K562 (cell line): Measurements from ENCODE around the gene C1QBP. TPM values are rescaled to one million over a fixed set of nuclear protein-coding genes. Genes with fewer than 3 reads are reported as not detected.

Source experiments
- BRF1 ChIP-seq: IDR thresholded peaks from 3 replicates; pipeline ENCODE4 v1.6.1; 2011; ENCODE audit warnings: borderline replicate concordance, mild to moderate bottlenecking; ENCODE audit not compliant: insufficient read length; ENCODE audit errors: extremely low read depth
- C11orf30 ChIP-seq: fragments of 450-650 bp; IDR thresholded peaks from 2 replicates; pipeline ENCODE4 v1.6.1; 2016; ENCODE audit warnings: low read depth, mild to moderate bottlenecking
- CXXC5 ChIP-seq: fragments of 250-450 bp; sonication (Bioruptor Pico); IDR thresholded peaks from 2 replicates; pipeline ENCODE4 v1.8.0; 2022; ENCODE audit warnings: inconsistent platforms, mild to moderate bottlenecking, moderate library complexity
- HLTF ChIP-seq: fragments of 450-650 bp; IDR thresholded peaks from 2 replicates; pipeline ENCODE4 v1.6.1; 2016
- ILF3 ChIP-seq: fragments of 450-650 bp; IDR thresholded peaks from 2 replicates; pipeline ENCODE4 v1.6.1; 2018; ENCODE audit warnings: antibody characterized with exemption, mild to moderate bottlenecking, moderate library complexity, borderline replicate concordance
- KLF10 ChIP-seq: fragments of 250-450 bp; sonication (Bioruptor Pico); IDR thresholded peaks from 2 replicates; pipeline ENCODE4 v1.6.1; 2021; ENCODE audit warnings: matching md5 sums
- MXI1 ChIP-seq: IDR thresholded peaks from 2 replicates; pipeline ENCODE4 v1.6.1; 2011; ENCODE audit warnings: low read depth, mild to moderate bottlenecking, improper control_type of control experiment, low read length
- NFIX ChIP-seq: fragments of 250-450 bp; sonication (Bioruptor Pico); IDR thresholded peaks from 2 replicates; pipeline ENCODE4 v1.4.0; 2020; ENCODE audit warnings: low read depth, mild to moderate bottlenecking, moderate library complexity
- NR3C1 ChIP-seq: sonication (generic); formaldehyde crosslinking; IDR thresholded peaks from 2 replicates; pipeline ENCODE4 v1.8.1; 2022; ENCODE audit warnings: missing genetic modification reagents
- RB1 ChIP-seq: fragments of 450-650 bp; IDR thresholded peaks from 2 replicates; pipeline ENCODE4 v1.6.1; 2017; ENCODE audit warnings: low read depth, mild to moderate bottlenecking
- RBBP5 ChIP-seq: fragments of 200-600 bp; sonication (generic); IDR thresholded peaks from 2 replicates; pipeline ENCODE4 v1.6.1; 2012; ENCODE audit warnings: borderline replicate concordance, mild to moderate bottlenecking, low read length, control low read depth, inconsistent platforms; ENCODE audit not compliant: insufficient read depth, poor library complexity, severe bottlenecking
- SAFB2 ChIP-seq: fragments of 200-400 bp; formaldehyde crosslinking; IDR thresholded peaks from 2 replicates; pipeline ENCODE4 v1.6.1; 2018; ENCODE audit warnings: borderline replicate concordance, low read length, low read depth, moderate library complexity; ENCODE audit not compliant: severe bottlenecking
- SMAD4 ChIP-seq: fragments of 250-450 bp; sonication (Bioruptor Pico); conservative IDR thresholded peaks from 2 replicates; pipeline ENCODE4 v1.8.0; 2021; ENCODE audit warnings: inconsistent platforms, mild to moderate bottlenecking, moderate library complexity
- SRSF9 ChIP-seq: fragments of 200-400 bp; formaldehyde crosslinking; IDR thresholded peaks from 2 replicates; pipeline ENCODE4 v1.6.1; 2017; ENCODE audit warnings: low read depth, low read length, borderline replicate concordance
- STAT5B ChIP-seq: fragments of 250-450 bp; sonication (Bioruptor Pico); IDR thresholded peaks from 2 replicates; pipeline ENCODE4 v1.8.0; 2021; ENCODE audit warnings: mild to moderate bottlenecking, inconsistent platforms
- TAF1 ChIP-seq: IDR thresholded peaks from 2 replicates; pipeline ENCODE4 v1.6.1; 2011; ENCODE audit warnings: mild to moderate bottlenecking, low read length, moderate library complexity; ENCODE audit not compliant: insufficient read depth, control insufficient read depth, severe bottlenecking; ENCODE audit errors: extremely low read depth
- THRAP3 ChIP-seq: fragments of 450-650 bp; IDR thresholded peaks from 2 replicates; pipeline ENCODE4 v1.6.1; 2016; ENCODE audit warnings: mild to moderate bottlenecking, inconsistent platforms, borderline replicate concordance
- U2AF2 ChIP-seq: fragments of 200-400 bp; formaldehyde crosslinking; optimal IDR thresholded peaks from 2 replicates; pipeline ENCODE3; 2017; ENCODE audit warnings: low read depth, mild to moderate bottlenecking, low read length
- ZC3H11A ChIP-seq: IDR thresholded peaks from 2 replicates; pipeline ENCODE4 v1.6.1; 2012; ENCODE audit warnings: low read depth, low read length, improper control_type of control experiment
- ZNF57 ChIP-seq: fragments of 450-650 bp; formaldehyde crosslinking; IDR thresholded peaks from 2 replicates; pipeline ENCODE4 v1.4.0; 2020; ENCODE audit warnings: mild to moderate bottlenecking, moderate library complexity
- ZNF583 ChIP-seq: fragments of 250-450 bp; sonication (Bioruptor Pico); IDR thresholded peaks from 2 replicates; pipeline ENCODE4 v1.4.0; 2020
- ZNF75A ChIP-seq: fragments of 450-650 bp; formaldehyde crosslinking; IDR thresholded peaks from 2 replicates; pipeline ENCODE4 v1.4.0; 2020; ENCODE audit warnings: mild to moderate bottlenecking
- ZNF830 ChIP-seq: fragments of 250-450 bp; sonication (Bioruptor Pico); IDR thresholded peaks from 2 replicates; pipeline ENCODE4 v1.5.0; 2021; ENCODE audit warnings: mild to moderate bottlenecking
- polyA plus RNA-seq, 8 experiments: library from polyadenylated mRNA; depleted of rRNA in 4 of 8; stranded (reverse) in 5 of 8; unstranded in 3 of 8; fragments of >200 nt; fragmentation: Nextera tagmentation in 2 of 8; fragmentation: Illumina TruSeq in 1 of 8; extraction: Ambion mirVana in 2 of 8; extraction: Trizol in 1 of 8; gene quantifications; 2 replicates each; pipeline versions ENCODE4 v1.2.1 to v1.2.3, GENCODE V29; 2011 to 2014; ENCODE audit warnings: inconsistent platforms in 1 of 8, missing spikeins in 1 of 8
- total RNA-seq, 7 experiments: library from RNA; depleted of rRNA in 6 of 7; stranded (reverse); fragments of >200 nt in 6 of 7; fragmentation: Illumina TruSeq in 2 of 7; extraction: Trizol in 2 of 7; gene quantifications; 2 replicates each; pipeline versions ENCODE4 v1.2.1 to v1.2.3, GENCODE V29; 2011 to 2021; ENCODE audit warnings: low replicate concordance in 1 of 7
- TF ChIP-seq, protein P1 (sequence below): fragments of 250-450 bp; sonication (Bioruptor Pico); IDR thresholded peaks from 2 replicates; pipeline ENCODE4 v1.5.0; 2022; ENCODE audit warnings: mild to moderate bottlenecking
- TF ChIP-seq, protein P2 (sequence below): sonication (generic); formaldehyde crosslinking; IDR thresholded peaks from 2 replicates; pipeline ENCODE4 v1.8.1; 2023; ENCODE audit warnings: mild to moderate bottlenecking, missing genetic modification reagents

C1QBP gene
- total and polyA plus RNA-seq, 9 of the 15 experiments (the other 6 are each of a cell fraction or from before 2014, with no cell fraction given) = 90.7 to 665 (median 414) TPM

DNA sequence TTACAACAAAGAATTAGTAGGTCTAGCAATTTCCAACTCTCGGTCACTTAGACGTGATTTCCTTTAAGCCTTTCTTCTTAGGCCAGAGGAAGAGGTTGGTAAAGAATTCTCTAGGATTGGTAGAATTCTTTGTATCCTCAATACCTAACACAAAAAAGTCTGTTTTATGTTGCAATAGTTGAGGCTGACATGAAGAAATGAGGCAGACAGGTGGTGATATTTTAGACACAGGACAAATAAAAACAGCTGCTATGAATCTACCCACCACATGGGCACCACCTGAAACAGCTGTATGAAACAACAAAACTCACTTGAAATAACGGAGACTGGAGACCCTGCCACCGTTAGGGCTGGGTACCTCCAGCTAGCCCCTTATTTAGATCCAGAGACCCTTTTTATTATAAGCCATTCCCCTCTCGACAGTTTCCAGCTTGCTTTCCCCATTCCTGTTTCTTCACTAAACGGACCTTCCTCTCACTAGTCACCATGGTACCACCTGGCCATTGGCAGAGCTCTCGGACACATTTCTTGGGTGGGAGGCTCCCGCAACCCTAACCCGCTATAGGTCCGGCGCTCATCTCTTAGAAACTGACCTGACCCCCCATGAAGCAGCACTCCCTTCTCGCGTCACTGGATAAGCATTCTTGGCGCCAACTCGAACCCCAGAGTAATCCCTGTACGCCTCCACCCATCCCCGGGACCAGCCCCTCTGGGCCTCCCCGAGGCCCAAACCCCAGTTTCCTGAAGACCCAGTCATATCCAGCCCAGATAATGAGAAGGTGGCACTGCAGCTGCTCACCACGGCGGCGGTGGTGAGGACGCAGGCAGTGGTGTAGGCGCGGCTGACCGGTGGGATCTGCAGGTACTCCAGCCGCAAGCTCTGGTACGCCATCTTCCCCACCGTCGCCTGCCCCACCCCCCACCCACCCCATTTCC is 46.6 kb upstream of the C1QBP start, which contains the start of gene DERL2 (continued):
- TF ChIP-seq, protein P1, sequence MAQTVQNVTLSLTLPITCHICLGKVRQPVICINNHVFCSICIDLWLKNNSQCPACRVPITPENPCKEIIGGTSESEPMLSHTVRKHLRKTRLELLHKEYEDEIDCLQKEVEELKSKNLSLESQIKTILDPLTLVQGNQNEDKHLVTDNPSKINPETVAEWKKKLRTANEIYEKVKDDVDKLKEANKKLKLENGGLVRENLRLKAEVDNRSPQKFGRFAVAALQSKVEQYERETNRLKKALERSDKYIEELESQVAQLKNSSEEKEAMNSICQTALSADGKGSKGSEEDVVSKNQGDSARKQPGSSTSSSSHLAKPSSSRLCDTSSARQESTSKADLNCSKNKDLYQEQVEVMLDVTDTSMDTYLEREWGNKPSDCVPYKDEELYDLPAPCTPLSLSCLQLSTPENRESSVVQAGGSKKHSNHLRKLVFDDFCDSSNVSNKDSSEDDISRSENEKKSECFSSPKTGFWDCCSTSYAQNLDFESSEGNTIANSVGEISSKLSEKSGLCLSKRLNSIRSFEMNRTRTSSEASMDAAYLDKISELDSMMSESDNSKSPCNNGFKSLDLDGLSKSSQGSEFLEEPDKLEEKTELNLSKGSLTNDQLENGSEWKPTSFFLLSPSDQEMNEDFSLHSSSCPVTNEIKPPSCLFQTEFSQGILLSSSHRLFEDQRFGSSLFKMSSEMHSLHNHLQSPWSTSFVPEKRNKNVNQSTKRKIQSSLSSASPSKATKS = no peak
- TF ChIP-seq SMAD4 (no peak), TAF1 (peak; percentile 66), THRAP3 (no peak), BRF1 (no peak), MXI1 (no peak), ZNF830 (CRISPR knock-in tag) (no peak), CXXC5 (CRISPR knock-in tag) (no peak), U2AF2 (no peak), SAFB2 (no peak), ZNF583 (CRISPR knock-in tag) (no peak), ILF3 (no peak), NR3C1 (CRISPR knock-in tag) (no peak), STAT5B (CRISPR knock-in tag) (no peak), SRSF9 (no peak), ZC3H11A (no peak), HLTF (no peak), RB1 (peak; percentile 42; the same call in 1 of the 2 replicates), NFIX (CRISPR knock-in tag) (no peak), ZNF57 (CRISPR knock-in tag) (no peak), RBBP5 (peak; percentile 37), C11orf30 (peak; percentile 61; the same call in 1 of the 2 replicates), KLF10 (CRISPR knock-in tag) (no peak), ZNF75A (no peak)
- TF ChIP-seq, protein P2, sequence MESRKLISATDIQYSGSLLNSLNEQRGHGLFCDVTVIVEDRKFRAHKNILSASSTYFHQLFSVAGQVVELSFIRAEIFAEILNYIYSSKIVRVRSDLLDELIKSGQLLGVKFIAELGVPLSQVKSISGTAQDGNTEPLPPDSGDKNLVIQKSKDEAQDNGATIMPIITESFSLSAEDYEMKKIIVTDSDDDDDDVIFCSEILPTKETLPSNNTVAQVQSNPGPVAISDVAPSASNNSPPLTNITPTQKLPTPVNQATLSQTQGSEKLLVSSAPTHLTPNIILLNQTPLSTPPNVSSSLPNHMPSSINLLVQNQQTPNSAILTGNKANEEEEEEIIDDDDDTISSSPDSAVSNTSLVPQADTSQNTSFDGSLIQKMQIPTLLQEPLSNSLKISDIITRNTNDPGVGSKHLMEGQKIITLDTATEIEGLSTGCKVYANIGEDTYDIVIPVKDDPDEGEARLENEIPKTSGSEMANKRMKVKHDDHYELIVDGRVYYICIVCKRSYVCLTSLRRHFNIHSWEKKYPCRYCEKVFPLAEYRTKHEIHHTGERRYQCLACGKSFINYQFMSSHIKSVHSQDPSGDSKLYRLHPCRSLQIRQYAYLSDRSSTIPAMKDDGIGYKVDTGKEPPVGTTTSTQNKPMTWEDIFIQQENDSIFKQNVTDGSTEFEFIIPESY (CRISPR knock-in tag) = no peak
